ENCODE results near the gene POLN. TPM values are rescaled to one million over a fixed set of nuclear protein-coding genes. Genes with fewer than 3 reads are reported as not detected.
"Not testable (repeated sequence)": the region's sequence is repeated elsewhere in the genome, so short reads cannot be mapped to it uniquely, and the experiment has no call there.

POLN gene
- total RNA-seq, 2 donors from 2014 or later, result 7.8 to 8.0 TPM

- Mint-ChIP-seq H3K27me3 (no peaks in the 10 kb centered on the region), H3K4me3 (no peak overlapping the region), H3K27ac (peak overlapping the region; percentile 73), H3K9me3 (no peaks in the 10 kb centered on the region), H3K4me1 (peaks cover 23% of the 10 kb centered on the region), H3K36me3 (ENCODE audit: low read depth) (peaks cover 12% of the 10 kb centered on the region)
- no peak for ATAC-seq (replicated peaks)
Measured at GRCh38 chr4:2245057-2245786, 3.3 kb upstream of the POLN start.

- peaks cover 35% of the 10 kb centered on the region for H3K4me1 Mint-ChIP-seq
- no peak for ATAC-seq (replicated peaks)
- H3K36me3 Mint-ChIP-seq (ENCODE audit: low read depth), result peaks cover 25% of the 10 kb centered on the region
- H3K9me3 Mint-ChIP-seq, result no peaks in the 10 kb centered on the region
- peak overlapping the region; percentile 78 for H3K27ac Mint-ChIP-seq
- peak overlapping the region; percentile 4 for H3K4me3 Mint-ChIP-seq
- H3K27me3 Mint-ChIP-seq, result no peaks in the 10 kb centered on the region
Measured at GRCh38 chr4:2243681-2244380, 1.9 kb upstream of the POLN start.

GRCh38 chr4:2241003-2241402 lies 918 bp downstream of the POLN start:
- Mint-ChIP-seq H3K36me3 (ENCODE audit: low read depth) (peaks cover 52% of the 10 kb centered on the region), H3K9me3 (no peaks in the 10 kb centered on the region), H3K27ac (peak overlapping the region; percentile 86), H3K4me3 (peak overlapping the region; percentile 93), H3K4me1 (peaks cover 52% of the 10 kb centered on the region), H3K27me3 (no peaks in the 10 kb centered on the region)
- no peak for ATAC-seq (replicated peaks)

- peaks cover 39% of the 10 kb centered on the region for H3K4me1 Mint-ChIP-seq
- no peak for ATAC-seq (replicated peaks)
- peaks cover 91% of the 10 kb centered on the region for H3K36me3 Mint-ChIP-seq (ENCODE audit: low read depth)
- H3K27me3 Mint-ChIP-seq, result no peaks in the 10 kb centered on the region
- peak overlapping the region; percentile 62 for H3K4me3 Mint-ChIP-seq
- H3K27ac Mint-ChIP-seq, result peak overlapping the region; percentile 78
- H3K9me3 Mint-ChIP-seq, result no peaks in the 10 kb centered on the region
Measured at GRCh38 chr4:2236944-2237666, 4.8 kb downstream of the POLN start.

GRCh38 chr4:2231082-2231481 lies 10.8 kb downstream of the POLN start:
- ATAC-seq (replicated peaks), result no peak
- no peaks in the 10 kb centered on the region for H3K27me3 Mint-ChIP-seq
- peaks cover 3% of the 10 kb centered on the region for H3K4me1 Mint-ChIP-seq
- no peaks in the 10 kb centered on the region for H3K9me3 Mint-ChIP-seq
- peaks cover 85% of the 10 kb centered on the region for H3K36me3 Mint-ChIP-seq (ENCODE audit: low read depth)
- no peak overlapping the region for H3K27ac Mint-ChIP-seq
- H3K4me3 Mint-ChIP-seq, result no peak overlapping the region

GRCh38 chr4:2226261-2226660 lies 15.7 kb downstream of the POLN start:
- ATAC-seq (replicated peaks), result no peak
- no peak overlapping the region for H3K4me3 Mint-ChIP-seq
- peaks cover 42% of the 10 kb centered on the region for H3K36me3 Mint-ChIP-seq (ENCODE audit: low read depth)
- H3K27me3 Mint-ChIP-seq, result no peaks in the 10 kb centered on the region
- no peaks in the 10 kb centered on the region for H3K9me3 Mint-ChIP-seq
- H3K27ac Mint-ChIP-seq, result no peak overlapping the region
- H3K4me1 Mint-ChIP-seq, result no peaks in the 10 kb centered on the region

- Mint-ChIP-seq H3K4me3 (no peak overlapping the region), H3K9me3 (no peaks in the 10 kb centered on the region), H3K4me1 (peaks cover 6% of the 10 kb centered on the region), H3K36me3 (ENCODE audit: low read depth) (peaks cover 19% of the 10 kb centered on the region), H3K27me3 (no peaks in the 10 kb centered on the region), H3K27ac (no peak overlapping the region)
- ATAC-seq (replicated peaks), result no peak
Measured at GRCh38 chr4:2222838-2223237, 19.1 kb downstream of the POLN start.

- not testable (repeated sequence) for H3K4me3 Mint-ChIP-seq; H3K4me1 Mint-ChIP-seq; ATAC-seq (replicated peaks); H3K27ac Mint-ChIP-seq; H3K27me3 Mint-ChIP-seq; H3K9me3 Mint-ChIP-seq; H3K36me3 Mint-ChIP-seq (ENCODE audit: low read depth)
Measured at GRCh38 chr4:2221378-2221777, 20.5 kb downstream of the POLN start.

- no peaks in the 10 kb centered on the region for H3K36me3 Mint-ChIP-seq (ENCODE audit: low read depth)
- H3K4me3 Mint-ChIP-seq, result no peak overlapping the region
- no peaks in the 10 kb centered on the region for H3K9me3 Mint-ChIP-seq
- ATAC-seq (replicated peaks), result peak; percentile 89
- peaks cover 6% of the 10 kb centered on the region for H3K4me1 Mint-ChIP-seq
- H3K27ac Mint-ChIP-seq, result no peak overlapping the region
- no peaks in the 10 kb centered on the region for H3K27me3 Mint-ChIP-seq
Measured at GRCh38 chr4:2220016-2220630, 21.8 kb downstream of the POLN start.

GRCh38 chr4:2219233-2219760 lies 22.6 kb downstream of the POLN start:
- Mint-ChIP-seq H3K36me3 (ENCODE audit: low read depth) (no peaks in the 10 kb centered on the region), H3K27ac (no peak overlapping the region), H3K4me3 (no peak overlapping the region), H3K9me3 (no peaks in the 10 kb centered on the region), H3K27me3 (no peaks in the 10 kb centered on the region), H3K4me1 (peaks cover 6% of the 10 kb centered on the region)
- no peak for ATAC-seq (replicated peaks)

- Mint-ChIP-seq H3K4me1 (peaks cover 6% of the 10 kb centered on the region), H3K36me3 (ENCODE audit: low read depth) (no peaks in the 10 kb centered on the region), H3K27me3 (no peaks in the 10 kb centered on the region), H3K4me3 (no peak overlapping the region), H3K9me3 (no peaks in the 10 kb centered on the region), H3K27ac (no peak overlapping the region)
- no peak for ATAC-seq (replicated peaks)
Measured at GRCh38 chr4:2218436-2218835, 23.5 kb downstream of the POLN start.

GRCh38 chr4:2217726-2218125 lies 24.2 kb downstream of the POLN start:
- Mint-ChIP-seq H3K4me1 (peaks cover 6% of the 10 kb centered on the region), H3K27ac (no peak overlapping the region), H3K4me3 (no peak overlapping the region), H3K36me3 (ENCODE audit: low read depth) (no peaks in the 10 kb centered on the region), H3K27me3 (no peaks in the 10 kb centered on the region), H3K9me3 (no peaks in the 10 kb centered on the region)
- no peak for ATAC-seq (replicated peaks)

GRCh38 chr4:2212831-2213230 lies 29.1 kb downstream of the POLN start:
- H3K9me3 Mint-ChIP-seq, result no peaks in the 10 kb centered on the region
- no peak for ATAC-seq (replicated peaks)
- H3K36me3 Mint-ChIP-seq (ENCODE audit: low read depth), result no peaks in the 10 kb centered on the region
- H3K4me3 Mint-ChIP-seq, result no peak overlapping the region
- H3K27ac Mint-ChIP-seq, result no peak overlapping the region
- no peaks in the 10 kb centered on the region for H3K27me3 Mint-ChIP-seq
- no peaks in the 10 kb centered on the region for H3K4me1 Mint-ChIP-seq

- H3K36me3 Mint-ChIP-seq (ENCODE audit: low read depth); ATAC-seq (replicated peaks); H3K27me3 Mint-ChIP-seq; H3K4me3 Mint-ChIP-seq; H3K27ac Mint-ChIP-seq; H3K4me1 Mint-ChIP-seq; H3K9me3 Mint-ChIP-seq: not testable (repeated sequence)
Measured at GRCh38 chr4:2202789-2203188, 39.1 kb downstream of the POLN start.

Data from activated T-helper 17 cell treated with anti-CD3 and anti-CD28 coated beads, Interleukin-2, amount 50 U/mL, for 72 hours (primary cell).